Head of caudate nucleus (tissue), 42 donors: Measurements from ENCODE around the gene PAWR.
"Not testable (repeated sequence)": the region's sequence is repeated elsewhere in the genome, so short reads cannot be mapped to it uniquely, and the experiment has no call there.

ENCODE experiments used
- DNase-seq, 42 donors: peaks; one replicate each; pipeline versions ENCODE4 v3.0.0 to v3.0.0-alpha.2; 2020 to 2021; ENCODE audit warnings: mixed read lengths in 7 of 42
- intact Hi-C: fragments of 100-400 bp; cut with DNase I; formaldehyde crosslinking; loops from one replicate; pipeline ENCODE4 v1.15.0; 2022

The PAWR gene

DNA sequence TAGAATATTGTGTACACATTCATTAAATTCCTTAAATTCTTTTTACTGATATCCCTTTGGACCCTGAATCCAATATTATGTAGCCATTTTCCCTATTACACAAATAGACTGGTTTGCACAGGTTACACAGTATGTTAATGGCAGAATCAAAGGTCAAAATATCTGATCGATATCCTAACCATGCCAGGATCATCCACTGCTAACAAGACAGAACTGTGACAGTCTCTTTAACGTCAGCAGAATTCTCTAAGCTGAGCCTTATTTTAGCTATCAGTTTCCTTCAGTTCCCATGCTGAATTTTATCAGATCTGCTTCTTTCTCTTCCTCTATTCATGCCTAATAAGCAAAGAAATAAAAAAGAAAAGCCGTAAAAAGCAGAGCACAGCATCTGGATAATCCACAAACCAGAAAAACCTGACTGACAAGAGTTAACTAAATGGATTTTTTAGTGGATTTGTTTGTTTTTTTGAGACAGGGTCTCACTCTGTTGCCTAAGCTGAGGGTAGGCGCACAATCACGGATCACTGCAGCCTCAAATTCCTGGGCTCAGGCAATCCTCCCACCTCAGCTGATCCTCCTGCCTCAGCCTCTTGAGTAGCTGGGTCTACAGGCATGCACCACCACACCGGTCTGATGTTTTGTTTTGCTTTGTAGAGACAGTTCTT, 130.4 kb downstream of the PAWR start:
- no peak for DNase-seq
- intact Hi-C loops = no loop called here

DNA sequence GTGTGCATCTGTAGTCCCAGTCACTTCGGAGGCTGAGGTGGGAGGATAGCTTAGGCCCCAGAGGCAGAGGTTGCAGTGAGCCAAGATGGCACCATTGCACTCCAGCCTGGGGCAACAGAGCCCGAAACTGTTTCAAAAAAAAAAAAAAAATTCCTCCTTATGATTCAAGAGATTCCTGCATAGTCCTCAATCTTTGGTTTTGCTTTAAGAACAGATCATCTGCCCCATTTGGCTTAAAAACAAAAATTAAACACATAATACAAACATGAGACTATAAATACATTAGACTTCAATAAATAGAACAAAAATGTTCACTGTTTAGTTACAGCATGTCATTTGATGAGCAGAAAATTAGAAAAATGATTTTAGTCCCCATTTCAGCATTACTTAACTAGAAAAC, 131.2 kb downstream of the PAWR start:
- no peak for DNase-seq
- intact Hi-C loops = loop anchor here (10.0 kb wide), 1 partner anchor 625 kb away; no protein-coding TSS in a partner anchor

GRCh38 chr12:79558924-79559469, 131.8 kb downstream of the PAWR start:
- intact Hi-C loops = loop anchor here (10.0 kb wide), 1 partner anchor 626 kb away; no protein-coding TSS in a partner anchor
- DNase-seq = no peak

DNA sequence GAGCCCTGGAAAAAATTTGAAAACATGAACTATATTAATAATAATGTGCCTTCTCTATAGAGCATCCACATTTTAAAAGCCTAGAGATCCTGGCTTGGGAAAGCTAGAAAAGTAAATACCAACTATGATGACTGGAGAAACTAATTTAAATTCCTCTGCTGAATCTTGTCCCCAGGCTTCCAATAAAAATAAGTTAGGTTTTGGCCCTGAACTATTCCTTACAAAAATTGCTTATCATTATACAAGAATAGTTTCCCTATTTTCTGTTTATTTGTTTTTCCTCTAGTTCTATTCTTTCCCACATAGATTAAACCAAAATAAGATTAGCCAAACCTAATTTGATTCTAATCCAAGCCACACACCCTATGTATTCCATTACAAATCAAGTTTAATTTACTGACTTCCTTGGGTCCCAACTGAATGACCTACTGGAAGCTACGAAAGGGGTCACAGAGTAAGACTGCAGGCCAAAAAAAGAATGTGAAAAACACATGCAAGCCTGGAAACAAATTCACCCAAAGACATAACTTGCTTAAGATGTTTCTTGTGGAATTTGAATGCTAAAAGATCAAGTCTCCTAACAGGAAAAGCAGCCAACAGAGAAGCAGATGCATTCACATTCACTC, 133.0 kb downstream of the PAWR start:
- intact Hi-C loops = loop anchor here (10.0 kb wide), 1 partner anchor 627 kb away; no protein-coding TSS in a partner anchor
- DNase-seq = no peak

- intact Hi-C loops = loop anchor here (10.0 kb wide), 1 partner anchor 630 kb away; no protein-coding TSS in a partner anchor
- peak in 3 of 42 donors; percentile 13 to 29 (median 27) for DNase-seq
These were observed 135.5 kb downstream of the PAWR start for GRCh38 chr12:79555028-79555925.

DNA sequence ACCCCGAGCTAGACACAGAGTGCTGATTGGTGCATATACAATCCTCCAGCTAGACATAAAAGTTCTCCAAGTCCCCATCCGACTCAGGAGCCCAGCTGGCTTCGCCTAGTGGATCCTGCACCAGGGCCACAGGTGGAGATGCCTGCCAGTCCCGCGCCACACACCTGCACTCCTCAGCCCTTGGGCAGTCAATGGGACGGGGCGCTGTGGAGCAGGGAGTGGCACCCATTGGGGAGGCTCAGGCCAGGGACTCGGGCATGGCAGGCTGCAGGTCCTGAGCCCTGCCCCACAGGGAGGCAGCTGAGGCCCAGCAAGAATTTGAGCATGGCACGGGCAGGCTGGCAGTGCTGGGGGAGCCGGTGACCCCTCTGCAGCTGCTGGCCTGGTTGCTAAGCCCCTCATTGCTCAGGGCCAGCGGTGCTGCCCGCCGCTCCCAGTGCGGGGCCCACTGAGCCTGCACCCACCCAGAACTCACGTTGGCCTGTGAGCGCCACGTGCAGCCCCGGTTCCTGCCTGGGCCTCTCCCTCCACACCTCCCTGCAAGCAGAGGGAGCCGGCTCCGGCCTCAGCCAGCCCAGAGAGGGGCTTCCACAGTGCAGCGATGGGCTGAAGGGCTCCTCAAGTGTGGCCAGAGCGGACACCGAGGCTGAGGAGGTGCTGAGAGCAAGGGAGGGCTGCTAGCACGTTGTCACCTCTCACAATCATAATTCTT, 136.7 kb downstream of the PAWR start:
- no peak for DNase-seq
- intact Hi-C loops = loop anchor here (10.0 kb wide), 1 partner anchor 631 kb away; no protein-coding TSS in a partner anchor

GRCh38 chr12:79552192-79552591, 138.6 kb downstream of the PAWR start:
- no peak for DNase-seq
- intact Hi-C loops = loop anchor here (10.0 kb wide), 1 partner anchor 633 kb away; no protein-coding TSS in a partner anchor

GRCh38 chr12:79549531-79550271, 141.1 kb downstream of the PAWR start:
- intact Hi-C loops = loop anchor here (10.0 kb wide), 1 partner anchor 635 kb away; no protein-coding TSS in a partner anchor
- no peak for DNase-seq

DNA sequence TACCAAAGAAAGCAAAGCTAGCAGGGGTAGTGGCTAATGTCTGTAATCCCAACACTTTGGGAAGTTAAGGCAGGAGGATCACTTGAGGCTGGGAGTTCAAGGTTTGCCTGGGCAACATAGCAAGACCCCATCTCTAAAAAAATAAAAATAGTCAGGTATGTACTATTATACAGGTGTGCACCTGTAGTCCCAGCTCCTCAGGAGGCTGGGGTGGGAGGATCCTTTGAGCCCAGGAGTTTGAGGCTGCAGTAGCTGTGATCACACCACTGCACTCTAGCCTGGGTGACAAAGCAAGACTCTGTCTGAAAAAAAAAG, 142.2 kb downstream of the PAWR start:
- no peak for DNase-seq
- intact Hi-C loops = no loop called here

DNA sequence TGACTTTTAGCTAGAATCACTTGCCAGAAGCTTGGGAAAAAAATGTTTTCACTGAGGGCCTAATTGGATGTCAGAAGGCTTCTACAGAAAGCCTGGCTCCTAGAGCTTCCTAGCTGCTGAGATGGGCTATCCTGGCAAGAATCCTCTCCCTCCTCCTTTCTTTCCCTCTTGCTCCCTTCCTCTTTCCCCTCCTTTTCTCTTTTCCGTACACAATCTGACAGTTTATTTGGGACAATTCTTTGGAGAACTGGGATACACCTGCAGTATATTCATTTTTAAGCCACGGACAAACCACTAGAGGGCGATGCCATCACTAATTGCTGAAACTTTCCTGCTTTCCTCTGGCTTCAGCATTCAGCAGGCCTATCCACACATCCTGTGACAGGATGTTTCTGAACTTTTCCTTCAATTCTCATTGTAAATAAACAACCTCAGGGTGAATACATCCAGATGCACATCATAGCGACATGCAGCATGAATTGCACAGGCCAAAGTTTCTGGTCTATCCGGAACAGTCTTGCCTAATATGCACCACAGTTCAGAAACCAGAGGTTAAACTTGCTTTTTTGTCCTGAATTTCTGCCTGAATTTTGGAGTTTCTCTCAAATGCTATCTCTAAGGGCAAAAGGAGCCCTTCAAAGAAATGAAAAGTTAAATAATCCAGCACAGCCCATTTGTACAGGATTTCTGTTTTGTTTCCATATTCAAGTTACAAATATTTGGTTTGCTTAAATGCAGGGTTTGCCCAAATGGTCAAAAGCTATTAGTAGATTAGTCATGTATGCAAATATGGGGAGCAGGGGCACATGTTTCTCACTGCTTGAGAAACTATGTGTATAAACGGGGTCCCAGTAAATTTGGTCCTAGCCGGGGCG, 142.8 kb downstream of the PAWR start:
- intact Hi-C loops = no loop called here
- peak in 36 of 42 donors; percentile 12 to 78 (median 47) for DNase-seq

DNA sequence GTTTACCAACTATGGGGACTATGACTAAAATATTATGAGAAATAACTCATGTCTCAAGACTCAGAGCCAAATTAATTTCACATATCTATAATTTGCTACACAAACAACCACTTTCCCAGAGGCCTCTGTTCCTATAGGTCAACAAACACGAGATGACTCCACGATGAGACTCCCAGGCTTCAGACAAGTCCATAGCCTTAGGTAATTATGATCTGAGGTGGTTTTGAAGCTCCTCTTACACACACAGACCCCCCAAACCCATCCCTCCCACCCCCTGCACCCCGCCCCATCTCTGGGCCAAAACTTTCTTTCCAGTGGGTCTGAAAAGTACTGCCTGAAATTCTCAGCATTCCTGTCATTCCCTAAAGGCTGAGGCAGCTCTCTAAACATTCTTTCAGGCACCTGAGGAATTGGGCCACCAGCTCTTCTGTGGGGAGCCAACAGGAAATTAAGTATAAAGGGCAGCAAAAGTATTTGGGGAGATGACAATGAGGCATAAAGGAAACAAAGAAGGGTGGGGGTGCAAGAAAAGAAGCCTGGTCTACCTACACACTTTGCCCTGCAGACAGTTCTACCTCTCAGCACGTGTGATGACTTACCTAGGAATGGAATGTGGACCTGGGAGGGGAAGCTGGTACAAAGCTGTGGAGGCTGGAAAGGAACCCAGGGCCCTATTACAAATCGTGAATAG, 143.6 kb downstream of the PAWR start:
- intact Hi-C loops = no loop called here
- no peak for DNase-seq

DNA sequence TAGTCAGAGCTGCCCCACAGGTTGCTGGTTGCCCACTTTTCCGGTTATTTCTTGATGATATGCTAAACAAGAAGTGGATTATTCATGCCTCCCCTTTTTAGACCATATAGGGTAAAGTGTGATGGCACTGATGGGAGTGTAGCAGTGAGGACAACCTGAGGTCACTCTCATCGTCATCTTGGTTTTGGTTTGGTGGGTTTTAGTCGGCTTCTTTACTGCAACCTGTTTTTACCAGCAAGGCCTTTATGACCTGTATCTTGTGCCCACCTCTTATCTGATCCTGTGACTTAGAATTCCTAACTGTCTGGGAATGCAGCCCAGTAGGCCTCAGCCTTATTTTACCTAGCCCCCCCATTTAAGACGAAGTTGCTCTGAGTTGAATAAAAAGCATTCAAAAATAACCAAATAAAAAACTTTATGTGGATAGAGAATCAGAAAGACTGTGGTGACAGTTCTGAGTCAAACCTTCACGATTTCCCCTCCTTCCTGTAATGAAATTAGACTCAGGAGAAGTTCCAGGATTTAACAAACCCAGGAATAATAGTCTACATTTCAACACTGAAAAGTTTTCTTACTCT, 144.2 kb downstream of the PAWR start:
- intact Hi-C loops = no loop called here
- no peak for DNase-seq

DNA sequence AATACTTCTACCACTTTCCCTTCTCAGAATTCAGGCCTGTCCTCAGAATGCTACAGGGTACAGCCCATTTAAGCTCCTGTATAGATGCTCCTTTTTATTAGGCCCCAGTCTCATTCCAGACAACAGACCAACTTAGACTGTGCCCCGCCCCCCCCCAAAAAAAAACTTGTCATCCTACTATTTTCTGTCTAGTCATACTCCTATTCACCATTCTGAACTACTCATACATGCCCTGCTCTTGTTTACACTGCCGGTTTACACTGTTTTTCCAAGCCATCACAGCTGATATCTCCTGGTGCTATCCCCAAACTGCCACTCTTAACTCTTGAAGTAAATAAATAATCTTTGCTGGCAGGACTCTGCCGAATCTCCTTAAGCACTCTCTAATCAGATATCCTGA, 146.3 kb downstream of the PAWR start:
- DNase-seq, intact Hi-C loops: not testable (repeated sequence)

- no peak for DNase-seq
- intact Hi-C loops = no loop called here
These were observed 153.1 kb downstream of the PAWR start for GRCh38 chr12:79537675-79538074.

- intact Hi-C loops = no loop called here
- DNase-seq = no peak
These were observed 155.0 kb downstream of the PAWR start for GRCh38 chr12:79535751-79536150.
